Vagina (tissue), 2 donors: ENCODE data around the gene SMG7. TPM values are rescaled to one million over a fixed set of nuclear protein-coding genes. Genes with fewer than 3 reads are reported as not detected.

Experiments
- DNase-seq, 2 donors: peaks; one replicate each; pipeline ENCODE4 v3.0.0-alpha.2; 2017; ENCODE audit errors: extremely low spot score in 2 of 2
- H3K27ac ChIP-seq: fragments of 200-600 bp; sonication (generic); one replicate; pipeline ENCODE4 v1.5.1; 2019
- H3K27me3 ChIP-seq: fragments of 200-600 bp; sonication (generic); one replicate; pipeline ENCODE4 v1.5.1; 2019
- H3K36me3 ChIP-seq, 2 donors: fragments of 200-600 bp; sonication (generic); one replicate each; pipeline ENCODE4 v1.5.1; 2017 to 2019
- H3K4me1 ChIP-seq: fragments of 200-600 bp; sonication (generic); one replicate; pipeline ENCODE4 v1.5.1; 2019
- H3K4me3 ChIP-seq, 2 donors: fragments of 200-600 bp; sonication (generic); 1 replicate in 1 of 2; 2 replicates in 1 of 2; pipeline ENCODE4 v1.5.1; 2016 to 2019
- H3K9me3 ChIP-seq: fragments of 200-600 bp; sonication (generic); one replicate; pipeline ENCODE4 v1.5.1; 2019
- CTCF ChIP-seq, 3 experiments: fragments of 450-650 bp in 2 of 3; fragments of 200-600 bp in 1 of 3; sonication (generic) in 1 of 3; IDR thresholded peaks; one replicate each; pipeline ENCODE4 v1.5.1; 2017 to 2019; ENCODE audit warnings: antibody characterized with exemption in 3 of 3, mild to moderate bottlenecking in 2 of 3, moderate library complexity in 2 of 3
- POLR2A ChIP-seq, 2 donors: fragments of 450-650 bp; IDR thresholded peaks; one replicate each; pipeline ENCODE4 v1.6.1; 2017; ENCODE audit warnings: antibody characterized with exemption in 2 of 2, mild to moderate bottlenecking in 2 of 2, moderate library complexity in 2 of 2
- POLR2AphosphoS5 ChIP-seq, 2 donors: sonication (generic); formaldehyde crosslinking; IDR thresholded peaks; one replicate each; pipeline ENCODE4 v1.9.0; 2017; ENCODE audit warnings: antibody characterized with exemption in 2 of 2, mild to moderate bottlenecking in 2 of 2, low read depth in 1 of 2; ENCODE audit not compliant: insufficient read depth in 1 of 2
- intact Hi-C: fragments of 100-400 bp; cut with DNase I; formaldehyde crosslinking; loops from one replicate; pipeline ENCODE4 v1.15.1; 2023
- total RNA-seq: library from RNA; depleted of rRNA; stranded (reverse); fragments of >200 nt; gene quantifications from one replicate; pipeline ENCODE4 v1.2.3, GENCODE V29; 2016

The SMG7 gene
- total RNA-seq, 1 donor from 2014 or later = 48.9 TPM

- no peak overlapping the region for H3K4me3 ChIP-seq
- H3K27ac ChIP-seq = no peak overlapping the region
- intact Hi-C loops = no loop called here
- H3K9me3 ChIP-seq = no peaks in the 10 kb centered on the region
- no peak for DNase-seq
- peaks cover 6% of the 10 kb centered on the region for H3K4me1 ChIP-seq
- no peaks in the 10 kb centered on the region for H3K27me3 ChIP-seq
- TF ChIP-seq POLR2AphosphoS5 (IDR thresholded peaks at IDR 0.05; ENCODE audit: insufficient read depth in 1 of 2, low read depth in 1 of 2) (no peak), POLR2A (IDR thresholded peaks at IDR 0.05) (no peak), CTCF (IDR thresholded peaks at IDR 0.05) (no peak)
- no peaks in the 10 kb centered on the region for H3K36me3 ChIP-seq
Measured at GRCh38 chr1:183570451-183570850, 98.2 kb downstream of the SMG7 start.

DNA sequence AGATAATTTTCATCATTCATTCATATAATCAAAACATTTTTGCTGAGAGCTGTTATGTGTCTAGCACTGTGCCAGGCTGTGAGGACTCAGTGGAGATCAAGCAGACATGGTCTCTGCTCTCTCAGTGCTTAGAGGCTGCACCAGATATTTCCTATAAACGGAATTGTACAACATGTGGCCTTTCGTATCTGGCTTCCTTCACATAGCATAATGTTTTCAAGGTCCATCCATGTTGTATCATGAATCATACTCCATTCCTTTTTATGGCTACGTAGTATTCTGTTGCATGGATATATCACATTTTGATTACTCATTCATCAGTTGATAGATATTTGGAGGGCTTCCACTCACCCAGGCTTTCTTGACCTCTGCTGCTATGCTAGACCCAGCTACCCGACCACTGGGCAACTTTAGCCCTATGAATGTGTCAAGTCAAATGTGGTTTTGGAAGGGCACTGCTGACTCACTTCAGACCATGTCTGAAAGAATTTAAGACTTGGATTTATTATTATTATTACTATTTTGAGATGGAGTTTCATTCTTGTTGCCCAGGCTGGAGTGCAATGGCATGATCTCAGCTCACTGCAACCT lies 99.5 kb downstream of the SMG7 start:
- DNase-seq = no peak
- no peak overlapping the region for H3K27ac ChIP-seq
- intact Hi-C loops = no loop called here
- H3K36me3 ChIP-seq = no peaks in the 10 kb centered on the region
- H3K27me3 ChIP-seq = no peaks in the 10 kb centered on the region
- TF ChIP-seq CTCF (IDR thresholded peaks at IDR 0.05) (no peak), POLR2A (IDR thresholded peaks at IDR 0.05) (no peak)
- no peaks in the 10 kb centered on the region for H3K9me3 ChIP-seq
- H3K4me3 ChIP-seq = no peak overlapping the region
- peaks cover 6% of the 10 kb centered on the region for H3K4me1 ChIP-seq

DNA sequence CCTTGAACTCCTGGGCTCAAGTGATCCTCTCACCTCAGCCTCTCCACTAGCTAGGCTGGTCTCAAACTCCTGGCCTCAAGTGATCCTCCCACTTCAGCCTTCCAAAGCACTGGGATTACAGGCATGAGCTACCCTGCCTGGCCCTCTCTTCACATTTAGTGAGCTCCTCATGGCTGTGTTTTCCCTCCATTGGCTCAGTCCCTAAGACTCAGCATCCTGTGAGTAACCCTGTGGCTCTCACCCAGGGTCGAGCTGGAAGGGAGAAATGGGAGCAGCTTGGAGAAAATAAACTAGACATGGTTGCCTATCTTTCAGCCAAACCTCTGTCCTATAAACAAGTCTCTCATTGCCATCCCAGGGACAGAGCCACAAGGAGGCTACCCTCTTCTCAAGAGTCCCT lies 100.4 kb downstream of the SMG7 start:
- intact Hi-C loops = no loop called here
- Histone ChIP-seq H3K27ac (no peak overlapping the region), H3K4me3 (no peak overlapping the region), H3K9me3 (no peaks in the 10 kb centered on the region), H3K4me1 (peaks cover under 1% of the 10 kb centered on the region), H3K27me3 (no peaks in the 10 kb centered on the region), H3K36me3 (no peaks in the 10 kb centered on the region)
- DNase-seq = no peak
- TF ChIP-seq POLR2AphosphoS5 (IDR thresholded peaks at IDR 0.05; ENCODE audit: insufficient read depth in 1 of 2, low read depth in 1 of 2) (no peak), CTCF (IDR thresholded peaks at IDR 0.05) (no peak), POLR2A (IDR thresholded peaks at IDR 0.05) (no peak)

- intact Hi-C loops = no loop called here
- Histone ChIP-seq H3K36me3 (no peaks in the 10 kb centered on the region), H3K27ac (no peak overlapping the region), H3K9me3 (no peaks in the 10 kb centered on the region), H3K4me1 (no peaks in the 10 kb centered on the region), H3K27me3 (no peaks in the 10 kb centered on the region), H3K4me3 (no peak overlapping the region)
- no peak for DNase-seq
- no peak for TF ChIP-seq CTCF (IDR thresholded peaks at IDR 0.05)
- TF ChIP-seq POLR2A (IDR thresholded peaks at IDR 0.05) = no peak
- no peak for TF ChIP-seq POLR2AphosphoS5 (IDR thresholded peaks at IDR 0.05; ENCODE audit: insufficient read depth in 1 of 2, low read depth in 1 of 2)
Measured at GRCh38 chr1:183575606-183576005, 103.3 kb downstream of the SMG7 start.

GRCh38 chr1:183576537-183576936 lies 104.2 kb downstream of the SMG7 start:
- no peaks in the 10 kb centered on the region for H3K4me1 ChIP-seq
- intact Hi-C loops = no loop called here
- no peaks in the 10 kb centered on the region for H3K27me3 ChIP-seq
- H3K9me3 ChIP-seq = no peaks in the 10 kb centered on the region
- no peak overlapping the region for H3K27ac ChIP-seq
- H3K4me3 ChIP-seq = no peak overlapping the region
- TF ChIP-seq POLR2AphosphoS5 (IDR thresholded peaks at IDR 0.05; ENCODE audit: insufficient read depth in 1 of 2, low read depth in 1 of 2) (no peak), CTCF (IDR thresholded peaks at IDR 0.05) (no peak), POLR2A (IDR thresholded peaks at IDR 0.05) (no peak)
- no peak for DNase-seq
- H3K36me3 ChIP-seq = no peaks in the 10 kb centered on the region
